Activated CD8-positive, alpha-beta memory T cell treated with anti-CD3 and anti-CD28 coated beads for 24 hours (primary cell): ENCODE measurements around the gene LYPD3.

Experiments
- DNase-seq: peaks from one replicate; pipeline ENCODE4 v3.0.0-alpha.2; 2020

Gene LYPD3

DNA sequence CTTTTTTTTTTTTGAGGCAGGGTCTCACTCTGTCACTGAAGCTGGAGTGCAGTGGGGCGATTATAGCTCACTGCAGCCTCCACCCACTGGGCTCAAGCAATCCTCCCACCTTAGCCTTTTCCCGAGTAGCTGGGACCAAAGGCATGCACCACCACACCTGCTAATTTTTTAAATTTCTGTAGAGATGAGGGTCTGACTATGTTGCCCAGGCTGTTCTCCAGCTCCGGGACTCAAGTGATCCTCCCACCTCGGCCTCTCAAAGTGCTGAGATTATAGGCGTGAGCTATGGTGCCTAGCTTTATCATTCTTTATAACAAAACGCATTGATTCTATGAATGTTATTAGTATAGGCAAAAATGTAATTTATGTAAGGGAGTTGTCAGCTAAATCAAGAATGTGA, 17.9 kb upstream of the LYPD3 start:
- no peak for DNase-seq

DNA sequence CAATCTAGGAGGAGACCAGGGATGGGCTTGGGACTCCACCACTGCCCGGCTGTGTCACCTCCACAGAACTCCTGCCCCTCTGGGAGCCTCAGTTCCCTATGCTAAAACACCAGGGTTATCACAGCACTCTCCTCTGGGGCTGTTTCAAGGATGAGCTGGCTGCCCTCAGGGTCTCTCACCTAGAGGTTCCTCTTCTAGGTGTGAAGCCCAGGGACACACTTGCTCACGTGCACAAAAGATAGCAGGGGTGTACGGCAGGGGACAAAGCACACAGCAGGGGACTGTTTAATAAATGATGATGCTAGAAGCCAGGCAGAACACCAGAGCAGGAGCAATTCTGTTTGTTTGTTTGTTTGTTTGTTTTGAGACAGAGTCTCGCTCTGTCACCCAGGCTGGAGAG, 16.8 kb upstream of the LYPD3 start:
- DNase-seq = no peak

- DNase-seq = no peak
Measured at GRCh38 chr19:43481701-43482100, 16.3 kb upstream of the LYPD3 start.

- DNase-seq = no peak
Measured at GRCh38 chr19:43480574-43480973, 15.2 kb upstream of the LYPD3 start.

DNA sequence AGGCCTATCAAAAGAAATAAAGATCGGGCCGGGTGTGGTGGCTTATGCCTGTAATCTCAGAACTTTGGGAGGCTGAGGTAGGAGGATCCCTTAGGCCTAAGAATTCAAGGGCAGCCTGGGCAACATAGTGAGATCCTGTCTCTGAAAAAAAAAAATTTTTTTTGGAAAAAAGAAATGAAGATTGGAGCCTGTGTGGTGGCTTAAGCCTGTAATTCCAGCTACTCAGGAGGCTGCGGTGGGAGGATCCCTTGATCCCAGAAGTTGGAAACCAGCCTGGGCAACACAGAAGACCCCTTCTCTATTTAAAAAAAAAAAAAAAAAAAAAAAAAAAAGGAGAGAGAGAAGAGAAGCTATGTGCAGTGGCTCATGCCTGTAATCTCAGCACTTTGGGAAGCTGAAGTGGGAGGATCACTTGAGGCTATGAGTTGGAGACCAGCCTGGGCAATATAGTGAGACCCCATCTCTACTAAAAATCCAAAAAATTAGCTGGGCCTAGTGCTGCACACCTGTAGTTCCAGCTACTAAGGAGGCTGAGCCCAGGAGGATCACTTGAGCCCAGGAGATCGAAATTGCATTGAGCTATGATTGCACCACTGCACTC, 14.7 kb upstream of the LYPD3 start:
- no peak for DNase-seq

DNA sequence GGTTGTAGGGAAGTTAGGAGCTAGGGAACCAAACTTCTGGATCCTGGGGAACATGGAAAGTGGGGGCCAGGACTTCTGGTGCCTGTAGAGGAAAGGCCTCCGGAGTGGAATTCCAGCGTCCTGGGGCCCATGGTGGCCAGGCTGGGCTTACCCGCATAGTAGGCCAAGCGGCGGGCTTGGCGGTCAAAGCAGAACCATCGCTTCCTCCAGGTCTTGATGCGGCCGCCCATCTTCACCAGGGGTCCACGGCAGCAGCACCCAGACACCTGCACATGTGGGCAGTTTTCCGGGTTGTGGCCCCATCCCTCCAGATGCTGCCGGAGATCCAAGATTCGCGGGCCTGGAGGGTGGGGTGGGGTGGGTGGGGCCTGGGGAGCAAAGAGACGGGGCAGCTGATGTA, 13.8 kb upstream of the LYPD3 start:
- no peak for DNase-seq

DNA sequence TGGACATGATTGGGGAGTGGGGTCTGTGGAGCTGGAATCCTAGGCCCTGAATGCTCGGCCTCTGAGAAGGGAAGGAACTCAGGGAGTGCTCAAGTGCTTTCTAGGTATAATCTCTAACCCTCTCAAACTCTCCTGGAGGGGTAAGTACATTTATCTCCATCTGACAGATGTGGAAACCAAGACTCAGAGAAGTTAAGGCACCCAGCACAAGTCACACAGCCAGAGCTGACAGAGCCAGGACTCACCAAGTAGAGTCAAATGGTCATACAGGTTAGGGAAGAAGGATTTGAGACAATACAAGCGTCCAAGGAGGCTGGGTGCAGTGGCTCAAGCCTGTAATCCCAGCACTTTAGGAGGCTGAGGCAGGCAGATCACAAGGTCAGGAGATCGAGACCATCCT, 12.9 kb upstream of the LYPD3 start:
- no peak for DNase-seq

DNA sequence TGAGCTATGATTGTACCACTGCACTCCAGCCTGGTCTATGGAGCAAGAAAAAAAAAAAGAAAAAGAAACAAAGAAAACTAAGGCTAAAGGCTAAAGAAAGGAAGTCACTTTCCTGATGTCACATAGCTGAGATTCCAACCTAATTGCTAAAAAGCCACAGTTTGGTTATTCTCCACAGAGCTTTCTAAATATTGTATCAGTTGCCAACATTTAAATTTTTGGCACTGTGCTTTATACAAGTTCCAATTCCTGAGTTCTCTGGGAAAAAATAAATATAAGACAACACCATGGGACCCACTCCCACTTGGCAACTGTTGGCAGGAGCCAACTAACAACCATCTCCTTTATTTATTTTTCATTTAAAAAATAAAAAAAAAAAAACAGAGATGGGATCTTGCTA, 11.2 kb upstream of the LYPD3 start:
- DNase-seq = no peak

- peak; percentile 98 for DNase-seq
Measured at GRCh38 chr19:43474986-43475705, 9.7 kb upstream of the LYPD3 start.

DNA sequence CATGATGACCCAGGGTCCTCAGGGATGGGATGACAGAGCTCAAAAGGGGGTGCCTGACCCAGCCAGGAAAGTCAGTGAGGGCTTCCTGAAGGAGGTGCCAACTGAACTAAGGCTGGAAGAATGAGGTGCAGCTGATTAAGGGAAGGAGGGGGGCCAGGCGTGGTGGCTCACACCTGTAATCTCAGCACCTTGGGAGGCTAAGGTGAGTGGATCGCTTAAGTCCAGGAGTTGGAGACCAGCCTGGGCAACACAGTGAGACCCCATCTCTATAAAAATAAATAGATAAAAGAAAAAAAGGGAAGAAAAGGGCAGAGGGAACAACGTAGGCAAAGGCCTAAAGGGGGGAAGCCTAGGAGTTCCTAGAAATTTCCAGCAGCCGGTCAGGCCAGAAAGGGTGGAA, 9.1 kb upstream of the LYPD3 start:
- DNase-seq = no peak

DNA sequence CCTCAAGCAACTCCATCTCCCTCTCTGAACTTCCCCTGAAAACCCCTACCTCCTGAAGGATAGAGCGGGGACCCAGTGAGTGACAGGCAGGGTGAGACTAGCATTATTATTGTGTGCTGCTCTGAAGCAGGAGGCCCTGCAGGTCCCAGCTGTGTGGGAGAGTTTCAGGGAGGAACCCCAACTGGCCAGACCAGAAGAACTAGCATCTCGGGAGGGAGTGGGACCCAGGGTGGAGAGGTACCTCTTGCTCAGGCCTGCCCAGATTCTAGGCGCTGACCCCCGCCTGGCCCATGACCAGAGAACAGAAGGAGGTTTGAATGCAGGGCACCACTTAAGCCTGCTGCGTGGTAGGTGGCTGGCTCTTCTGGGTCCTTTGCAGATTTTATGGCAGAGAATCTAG, 5.7 kb upstream of the LYPD3 start:
- DNase-seq = no peak

GRCh38 chr19:43470288-43470687, 4.9 kb upstream of the LYPD3 start:
- no peak for DNase-seq

DNA sequence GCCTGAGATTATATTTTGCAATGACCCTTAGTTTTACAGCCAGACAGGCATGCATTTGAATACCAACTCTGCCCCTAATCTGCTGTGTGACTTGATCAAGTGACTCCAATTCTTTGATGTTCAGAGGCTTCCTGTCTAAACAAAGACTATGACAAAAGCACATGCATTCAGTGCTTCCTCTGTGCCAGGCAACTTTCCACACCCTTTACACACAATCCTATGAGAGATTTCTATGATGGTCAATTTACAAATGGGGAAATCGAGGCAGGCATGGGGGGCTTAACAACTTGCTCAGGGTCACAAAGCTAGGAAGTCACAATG, 3.7 kb upstream of the LYPD3 start:
- no peak for DNase-seq

GRCh38 chr19:43468354-43469159, 3.1 kb upstream of the LYPD3 start:
- no peak for DNase-seq

GRCh38 chr19:43467730-43468129, 2.3 kb upstream of the LYPD3 start:
- no peak for DNase-seq

DNA sequence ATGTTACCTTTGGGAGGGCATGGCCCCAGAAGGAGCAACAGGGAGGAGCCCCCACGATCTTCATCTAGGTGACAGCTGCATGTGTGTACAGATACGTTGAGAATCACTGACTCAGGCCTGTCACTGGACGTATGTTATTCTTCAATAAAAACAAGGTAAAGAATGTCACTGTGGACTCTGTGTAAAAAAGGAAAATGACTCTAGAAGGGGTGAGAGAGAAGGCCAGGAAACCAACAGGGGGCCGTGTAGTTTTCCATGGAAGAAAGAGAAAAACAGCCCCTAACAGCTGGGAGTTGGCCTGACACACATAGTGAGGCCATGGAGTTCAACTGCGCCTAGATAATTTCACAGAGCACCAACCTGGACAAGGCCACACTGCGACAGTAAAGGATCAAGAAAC, 1.9 kb upstream of the LYPD3 start:
- DNase-seq = no peak

DNA sequence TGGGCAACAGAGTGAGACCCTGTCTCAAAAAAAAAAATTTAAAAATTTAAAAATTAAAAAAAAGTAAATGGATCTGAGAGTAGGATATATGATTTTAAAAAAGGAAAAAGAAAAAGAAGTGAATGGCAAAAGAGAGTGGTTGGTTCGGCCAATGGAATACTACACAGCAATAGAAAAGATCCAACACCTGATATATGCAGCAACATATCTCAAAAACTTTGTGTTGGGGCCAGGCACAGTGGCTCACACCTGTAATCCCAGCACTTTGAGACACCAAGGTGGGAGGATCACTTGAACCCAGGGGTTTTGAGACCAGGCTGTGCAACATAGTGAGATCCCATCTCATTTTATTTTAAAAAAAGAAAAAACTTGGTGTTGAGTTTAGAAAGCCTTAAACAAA, 1.4 kb upstream of the LYPD3 start:
- DNase-seq = no peak

- DNase-seq = no peak
Measured at GRCh38 chr19:43464134-43464775, 1.2 kb downstream of the LYPD3 start.

DNA sequence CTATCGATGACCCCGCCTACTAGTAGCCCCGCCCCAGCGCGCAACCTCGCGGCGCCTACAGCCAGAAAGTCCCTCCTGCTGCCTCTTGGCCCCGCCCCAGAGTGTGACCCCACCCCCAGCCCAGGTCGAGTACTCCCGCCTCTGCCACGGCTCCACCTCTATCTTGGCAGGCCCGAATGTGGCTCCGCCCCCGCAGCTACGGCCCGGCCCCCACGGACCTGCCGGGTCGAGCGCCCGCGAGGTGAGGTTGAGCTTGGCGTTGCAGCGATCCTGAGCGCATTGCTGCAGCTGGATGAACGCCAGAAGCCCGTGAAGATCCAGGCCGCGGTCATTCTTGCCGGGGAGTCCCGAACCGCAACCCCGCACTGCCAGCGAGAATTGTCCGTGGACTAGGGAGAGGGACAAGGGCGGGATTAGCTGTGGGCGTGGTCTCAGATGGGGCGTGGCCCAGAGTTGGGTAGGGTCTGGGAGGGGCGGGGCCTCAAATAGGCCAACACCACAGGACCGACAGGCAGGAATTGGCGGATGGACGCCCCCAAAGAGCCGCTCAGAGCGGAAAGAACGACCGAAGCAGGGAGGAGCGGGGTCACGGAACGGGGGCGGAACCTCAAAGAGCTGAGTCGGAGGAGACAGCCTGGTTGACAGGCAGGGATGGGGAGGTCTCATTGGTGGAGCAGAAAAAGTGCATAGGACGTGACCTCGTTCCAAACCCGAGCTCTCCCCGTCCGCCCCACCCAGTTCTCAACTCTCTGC, 1.9 kb downstream of the LYPD3 start:
- DNase-seq = peak; percentile 100

- no peak for DNase-seq
Measured at GRCh38 chr19:43462785-43463380, 2.5 kb downstream of the LYPD3 start.

DNA sequence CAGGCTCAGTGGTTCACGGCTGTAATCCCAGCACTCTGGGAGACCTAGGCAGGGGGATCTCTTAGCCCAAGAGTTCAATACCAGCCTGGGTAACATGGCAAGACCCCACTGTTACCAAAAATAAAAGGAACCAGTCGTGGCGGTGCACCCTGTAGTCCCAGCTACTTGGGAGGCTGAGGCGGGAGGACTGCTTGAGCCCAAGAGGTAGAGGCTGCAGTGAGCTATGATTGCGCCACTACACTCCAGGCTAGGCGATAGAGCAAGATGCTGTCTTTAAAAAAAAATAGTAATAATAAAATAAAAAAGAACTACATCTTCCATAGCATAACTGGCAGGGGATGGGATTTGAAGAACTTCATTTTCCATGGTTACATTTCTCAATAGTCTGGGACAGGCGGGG, 3.0 kb downstream of the LYPD3 start:
- DNase-seq = no peak

DNA sequence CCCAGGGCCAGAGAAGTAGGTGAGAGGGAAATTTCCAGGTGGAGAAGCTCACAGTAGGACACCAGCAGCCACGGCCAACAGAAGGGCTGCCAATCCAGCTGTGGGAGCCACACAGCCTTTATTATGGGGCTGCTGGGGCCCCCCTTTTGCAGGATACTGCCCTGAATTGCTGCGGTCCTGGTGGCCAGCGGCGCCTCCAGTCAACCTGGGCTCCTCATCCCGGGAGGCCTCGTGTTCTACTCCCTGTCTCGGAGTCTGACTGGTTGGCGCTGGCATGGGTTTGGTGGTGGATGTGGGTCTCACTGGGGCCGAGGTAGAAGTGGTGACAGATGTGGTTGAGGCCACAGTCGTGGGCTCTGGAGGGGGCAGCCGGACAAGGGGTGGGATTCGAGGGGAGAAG, 4.1 kb downstream of the LYPD3 start:
- DNase-seq = no peak
